HG03039 (cell line): ENCODE measurements around the gene PSORS1C2.

Source experiments
- ATAC-seq: cut with Tn5 transposase; IDR thresholded peaks from one replicate; pipeline ENCODE4 v1.9.1; 2021; ENCODE audit warnings: mild to moderate bottlenecking, moderate library complexity; ENCODE audit not compliant: unreplicated experiment

Gene PSORS1C2

DNA sequence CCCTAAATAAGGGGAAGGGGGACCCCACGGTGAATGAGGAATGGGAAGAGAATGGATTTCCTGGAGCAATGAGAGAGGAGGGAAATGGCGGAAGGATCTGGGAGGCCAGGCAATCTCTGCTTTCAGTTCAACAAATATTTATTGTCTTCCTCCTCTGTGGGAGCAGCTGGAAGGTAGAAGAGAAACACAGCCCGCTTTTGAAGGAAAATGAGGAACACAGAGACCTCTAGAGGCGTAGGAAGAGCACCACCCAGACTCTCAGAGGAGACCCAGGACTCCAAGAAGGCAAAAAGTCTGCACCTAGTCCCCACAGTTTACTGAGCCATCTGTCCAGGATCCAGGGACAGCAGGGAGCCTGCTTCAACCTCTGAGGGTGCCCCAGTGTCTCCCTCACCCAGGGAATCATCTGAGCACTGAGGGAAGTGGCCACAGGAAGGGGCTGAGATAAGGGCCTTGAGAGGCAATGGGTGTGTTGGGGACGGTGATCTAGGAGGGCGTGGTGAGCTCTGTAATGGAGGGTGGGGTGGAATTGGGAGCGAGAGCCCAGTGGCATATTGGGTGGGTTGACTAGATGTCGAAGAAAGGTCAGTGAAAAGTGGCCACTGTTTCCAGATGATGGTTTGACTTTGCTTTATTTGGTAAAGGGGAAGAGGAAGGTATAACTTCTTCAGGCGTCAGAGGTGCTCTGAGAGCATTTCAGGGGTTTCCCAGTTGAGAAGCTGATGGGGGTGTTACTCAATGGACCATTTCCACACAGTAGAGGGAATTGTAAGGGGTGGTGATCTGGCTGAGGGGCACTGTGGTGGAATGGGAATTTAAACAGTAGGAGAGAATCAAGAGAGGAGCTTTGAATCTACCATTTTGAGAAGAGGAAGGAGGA lies 23.7 kb downstream of the PSORS1C2 start:
- ATAC-seq: no peak

DNA sequence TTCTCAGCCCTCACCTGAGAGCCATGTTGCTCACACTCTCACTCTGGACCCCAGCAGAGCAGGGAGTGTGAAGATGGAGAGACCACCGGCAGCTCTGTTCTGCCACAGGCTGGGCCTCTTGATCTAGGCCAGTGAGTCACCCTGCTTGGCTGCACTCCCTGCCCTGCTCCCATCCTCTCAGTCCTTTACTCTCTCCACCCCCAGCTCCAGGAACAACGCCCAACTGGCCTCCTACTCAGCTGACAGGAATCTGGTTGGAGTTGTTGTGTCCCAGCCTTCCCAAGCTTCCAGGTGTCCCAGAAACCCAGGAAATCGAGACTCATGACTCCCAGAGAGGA lies 24.4 kb downstream of the PSORS1C2 start, which contains the start of gene PSORS1C1:
Gene PSORS1C1, plus strand, starts transcription at position 260 of the 338 bp plus-strand sequence. CDS start 14,833 bp downstream, outside the sequence.
- ATAC-seq: no peak

DNA sequence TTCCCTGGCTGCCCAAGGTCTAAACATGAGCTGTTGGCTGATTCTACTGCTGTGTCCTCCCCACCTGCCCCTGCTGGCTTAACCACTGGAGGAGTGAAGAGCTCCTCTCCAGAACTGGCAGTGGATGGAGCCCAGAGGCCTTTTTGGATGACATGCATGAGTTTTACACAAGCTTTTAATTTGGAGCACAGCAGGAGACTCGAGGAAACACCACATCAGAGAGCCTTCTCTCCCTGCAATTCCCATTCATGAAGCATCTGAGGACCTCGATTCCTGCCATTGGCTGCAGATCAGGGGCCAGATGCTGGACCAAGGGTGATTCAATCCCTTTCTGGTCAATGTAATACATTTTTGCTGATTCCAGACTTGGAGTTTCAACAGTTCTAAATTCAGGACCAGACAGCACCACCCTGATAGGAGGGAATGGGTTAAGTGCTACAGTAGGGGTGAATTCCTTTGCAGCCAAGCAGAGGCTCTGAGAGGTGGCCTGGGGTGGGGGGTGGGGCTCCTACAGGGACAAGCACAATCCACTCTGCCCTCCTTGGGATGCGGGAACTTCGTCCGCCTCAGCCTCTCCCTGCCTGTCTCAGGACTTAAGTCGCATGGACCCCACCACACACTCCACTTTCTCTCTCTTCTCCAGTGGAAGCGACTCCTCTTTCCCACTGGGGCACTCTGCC lies 24.9 kb downstream of the PSORS1C2 start:
- ATAC-seq: no peak

DNA sequence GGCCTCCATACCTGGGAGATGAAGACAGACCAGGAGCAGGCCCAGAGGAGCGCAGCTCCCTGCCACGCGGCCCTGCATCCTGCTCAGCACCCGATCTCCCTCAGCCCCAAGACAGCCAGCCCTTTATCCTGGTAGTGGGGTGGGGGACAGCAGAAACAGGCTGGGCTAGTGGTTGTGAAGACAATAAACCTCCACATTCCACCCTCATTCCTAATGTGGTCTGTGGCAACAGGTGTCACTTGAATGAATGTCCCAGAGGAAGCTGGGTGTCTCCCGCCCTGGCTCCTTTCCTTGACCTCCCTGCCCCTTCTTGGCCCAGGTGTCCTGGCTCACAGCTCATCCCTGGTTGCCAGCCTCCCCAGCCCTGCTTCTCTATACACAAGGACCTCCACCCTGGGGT lies 26.4 kb downstream of the PSORS1C2 start, which contains the start of gene C6orf15:
Gene C6orf15, minus strand, starts transcription at position 98 of the 400 bp plus-strand sequence. Its CDS starts 20 bp downstream, at position 78.
- ATAC-seq: no peak

DNA sequence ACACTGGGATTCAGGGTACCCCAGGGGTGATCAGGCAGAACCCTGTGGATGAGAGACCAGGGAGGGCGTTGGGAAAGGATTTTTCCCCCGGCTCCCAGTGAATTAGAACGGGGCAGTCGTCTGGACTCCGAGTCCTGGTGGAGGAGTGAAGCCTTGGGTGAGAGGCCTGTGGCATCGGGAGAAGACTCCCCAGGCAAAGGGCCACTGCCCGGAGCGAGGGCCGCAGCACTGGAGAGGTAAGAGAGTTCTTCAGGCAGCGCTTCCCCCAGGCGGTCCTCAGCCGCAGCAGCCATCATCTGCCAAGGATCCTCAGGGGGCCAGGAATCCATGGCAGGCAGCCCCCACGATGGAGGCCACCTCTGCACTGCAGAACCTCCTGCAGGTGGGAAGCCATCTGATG lies 27.2 kb downstream of the PSORS1C2 start:
- no peak for ATAC-seq

DNA sequence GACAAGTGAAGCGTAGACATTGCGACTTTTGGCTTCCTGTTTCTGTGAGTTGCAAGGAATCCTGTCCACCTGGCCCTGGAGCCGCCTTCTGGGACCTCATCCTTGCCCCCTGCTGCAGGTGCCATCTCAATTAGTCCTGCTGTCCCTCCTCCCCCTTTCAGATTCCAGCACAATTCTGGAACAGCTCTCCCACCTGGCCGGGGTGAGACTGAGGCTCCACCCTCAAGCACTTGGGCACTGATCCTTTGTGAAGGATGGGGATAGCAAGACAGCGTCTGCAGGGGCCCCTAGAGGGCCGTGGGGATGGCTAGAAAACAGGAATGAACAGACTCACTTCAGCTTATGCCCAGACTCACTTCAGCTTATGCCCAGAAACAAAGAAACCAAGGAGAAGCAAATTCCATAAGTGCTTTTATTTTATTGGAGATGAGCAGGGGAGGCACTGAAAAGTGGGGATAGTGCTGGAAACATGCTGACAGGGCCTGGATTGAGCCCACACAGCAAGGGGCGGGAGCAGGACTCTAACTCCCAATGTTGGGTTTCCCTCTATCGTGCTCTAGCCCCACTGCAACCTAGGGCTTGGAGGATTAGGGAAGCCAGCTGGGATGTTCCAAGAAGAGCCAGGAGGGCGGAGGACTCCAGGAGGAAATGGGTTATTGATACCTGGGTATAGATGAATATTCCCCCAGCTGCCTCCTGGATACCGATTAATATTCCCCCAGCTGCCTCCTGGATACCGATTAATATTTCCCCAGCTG lies 27.9 kb downstream of the PSORS1C2 start:
- no peak for ATAC-seq

DNA sequence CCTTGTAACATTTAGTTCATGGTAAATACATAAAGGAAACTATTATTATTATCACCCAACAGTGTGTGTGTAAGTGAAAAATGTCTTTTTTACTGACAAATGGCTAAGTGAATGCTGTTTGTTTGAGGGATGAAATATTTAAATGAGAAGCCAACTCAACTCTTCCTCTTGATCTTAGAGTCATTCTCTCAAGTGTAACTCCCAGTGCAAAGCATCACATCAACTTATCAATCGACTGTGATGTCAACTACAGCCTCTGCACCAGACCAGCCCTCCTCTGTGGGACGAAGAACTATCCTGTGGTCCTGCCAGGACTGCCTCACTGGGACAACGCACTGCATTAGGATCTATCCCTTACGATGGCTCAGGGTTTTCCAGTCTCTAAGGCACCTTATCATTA lies 31.8 kb downstream of the PSORS1C2 start:
- no peak for ATAC-seq

DNA sequence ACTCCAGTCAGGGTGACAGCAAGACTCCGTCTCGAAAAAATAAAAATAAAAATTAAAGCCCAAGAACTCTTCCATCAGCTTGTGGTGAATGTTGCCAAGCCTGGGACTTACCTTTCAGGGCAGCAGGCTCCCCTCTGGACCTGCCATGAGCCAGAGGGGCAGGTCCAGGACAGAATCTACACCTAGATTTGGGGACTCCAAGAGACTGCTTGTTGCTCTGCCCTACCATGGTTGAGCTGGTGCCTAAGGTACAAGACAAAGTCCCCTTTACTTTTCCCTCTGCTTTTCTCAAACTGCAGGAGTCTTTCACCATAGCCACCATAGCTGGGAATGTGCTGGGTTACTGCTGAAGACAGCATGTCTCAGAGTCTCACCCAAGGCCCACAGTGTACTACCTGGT lies 35.7 kb downstream of the PSORS1C2 start:
- ATAC-seq: no peak

DNA sequence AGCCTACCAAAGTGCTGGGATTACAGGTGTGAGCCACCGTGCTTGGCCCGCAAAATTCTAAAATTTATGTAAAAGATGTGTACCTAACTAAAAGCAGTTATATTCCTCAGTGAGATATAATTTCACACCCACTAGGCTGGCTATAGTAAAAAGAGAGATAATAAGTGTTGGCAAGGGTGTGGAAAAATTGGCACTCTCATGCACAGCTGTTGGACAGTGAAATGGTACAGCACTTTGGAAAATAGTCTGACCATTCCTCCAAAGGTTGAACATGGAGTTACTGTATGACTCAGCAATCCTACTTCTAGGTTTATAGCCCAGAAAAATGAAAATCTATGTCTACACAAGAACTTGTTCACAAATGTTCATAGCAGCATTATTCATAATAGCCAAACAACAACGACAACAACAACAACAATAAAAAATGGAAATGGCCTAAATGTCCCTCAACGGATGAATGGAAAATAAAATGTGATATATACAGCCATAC lies 40.4 kb downstream of the PSORS1C2 start:
- ATAC-seq: no peak

DNA sequence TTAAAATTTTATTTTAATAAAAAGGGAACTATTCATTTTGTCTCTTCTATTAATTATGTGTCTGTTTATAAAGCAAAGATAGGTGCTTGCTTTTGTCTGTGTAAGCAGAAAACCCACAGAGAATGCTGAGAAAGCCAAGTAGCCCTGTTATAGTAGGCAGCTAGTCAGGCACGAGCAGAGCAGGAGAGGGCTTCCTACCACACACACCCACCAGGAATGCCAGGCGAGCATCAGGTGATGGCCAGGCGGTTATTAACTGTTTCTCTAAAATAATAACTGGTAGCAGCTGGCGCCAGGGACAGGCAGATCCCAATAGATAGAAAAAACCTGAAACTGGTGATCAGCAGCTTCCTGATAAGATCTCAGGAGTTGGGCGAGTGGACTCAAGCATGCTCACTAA lies 42.2 kb downstream of the PSORS1C2 start:
- ATAC-seq: no peak

DNA sequence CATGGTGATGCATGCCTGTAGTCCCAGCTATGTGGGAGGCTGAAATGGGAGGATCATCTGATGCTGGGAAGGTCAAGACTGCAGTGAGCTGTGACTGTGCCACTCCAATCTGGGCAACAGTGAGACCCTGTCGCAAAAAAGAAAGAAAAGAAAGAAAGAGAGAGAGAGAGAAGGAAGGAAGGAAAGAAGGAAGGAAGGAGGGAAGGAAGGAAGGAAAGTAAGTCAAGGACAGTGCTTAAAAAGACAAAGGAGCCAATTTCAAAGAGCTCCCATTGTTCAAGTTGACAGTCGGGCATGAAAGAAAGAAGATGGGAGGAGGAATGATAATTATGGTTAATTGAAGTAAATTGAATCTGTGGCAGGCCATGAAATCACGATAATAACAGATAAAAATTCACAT lies 42.7 kb downstream of the PSORS1C2 start:
- ATAC-seq: no peak

DNA sequence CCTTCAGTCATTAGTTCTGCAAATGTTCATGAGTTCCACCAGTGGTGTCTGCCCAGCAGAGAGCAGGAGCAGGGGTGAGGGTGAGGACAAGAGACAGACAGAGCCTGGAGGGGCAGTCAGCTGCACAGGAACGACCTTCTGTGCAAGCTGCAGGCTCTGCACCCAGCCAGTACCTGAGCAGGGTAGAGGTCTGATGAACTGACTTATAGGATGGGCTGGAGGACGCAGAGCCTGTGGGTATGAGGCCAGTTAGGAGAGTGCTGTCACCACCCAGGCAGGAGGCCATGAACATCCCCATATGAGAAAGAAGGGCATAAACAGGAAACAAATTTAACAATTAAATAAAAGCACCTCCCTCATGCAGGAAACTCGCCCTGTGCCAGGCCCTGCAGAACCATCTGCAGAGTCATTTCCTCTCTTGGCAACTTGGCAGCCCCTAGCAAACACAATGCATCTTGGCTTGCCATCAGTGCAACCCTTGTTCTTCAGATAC lies 44.4 kb downstream of the PSORS1C2 start:
- ATAC-seq: no peak

DNA sequence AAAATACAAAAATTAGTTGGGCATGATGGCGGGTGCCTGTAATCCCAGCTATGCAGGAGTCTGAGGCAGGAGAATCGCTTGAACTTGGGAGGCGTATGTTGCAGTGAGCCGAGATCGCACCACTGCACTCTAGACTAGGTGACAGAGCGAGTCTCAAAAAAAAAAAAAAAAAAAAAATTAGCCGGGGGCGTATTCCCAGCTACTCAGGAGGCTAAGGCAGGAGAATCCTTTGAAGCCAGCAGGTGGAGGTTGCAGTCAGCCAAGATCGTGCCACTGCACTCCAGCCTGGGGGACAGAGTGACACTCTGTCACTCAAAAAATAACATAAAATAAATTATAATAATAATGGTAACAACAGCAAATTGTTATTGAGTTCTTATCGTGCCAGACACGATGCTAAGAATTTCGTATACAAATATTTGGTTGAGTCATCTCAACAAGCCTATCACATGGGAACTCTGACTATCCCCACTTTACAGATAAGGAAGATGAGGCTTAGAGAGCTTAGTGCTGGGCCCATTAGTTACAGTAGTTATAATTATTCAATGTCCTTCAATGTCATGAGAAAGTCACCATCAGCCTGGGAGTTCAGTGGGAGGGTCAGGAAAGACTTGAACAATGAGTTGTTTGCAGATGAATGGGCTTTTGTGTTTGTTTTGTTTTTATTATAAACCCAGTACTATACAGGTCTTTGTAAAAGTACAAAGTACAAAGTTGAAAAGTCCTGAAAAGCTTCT lies 45.9 kb downstream of the PSORS1C2 start:
- no peak for ATAC-seq

DNA sequence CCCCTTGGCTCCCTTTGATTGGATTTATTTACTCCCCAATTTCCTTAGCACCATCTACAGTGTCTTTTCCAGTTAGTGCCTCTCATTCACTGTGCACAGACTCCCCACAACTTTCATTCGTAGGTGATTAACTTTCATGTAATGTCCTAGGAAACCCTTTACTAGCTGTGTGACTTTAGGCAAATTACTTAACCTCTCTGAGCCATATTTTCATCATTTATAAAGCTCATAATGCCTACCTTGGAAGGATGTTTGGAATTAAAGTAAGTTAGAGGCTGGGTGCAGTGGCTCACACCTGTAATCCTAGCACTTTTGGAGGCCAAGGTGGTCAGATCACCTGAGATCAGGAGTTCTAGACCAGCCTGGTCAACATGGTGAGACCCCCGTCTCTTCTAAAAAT lies 46.6 kb downstream of the PSORS1C2 start:
- ATAC-seq: no peak

DNA sequence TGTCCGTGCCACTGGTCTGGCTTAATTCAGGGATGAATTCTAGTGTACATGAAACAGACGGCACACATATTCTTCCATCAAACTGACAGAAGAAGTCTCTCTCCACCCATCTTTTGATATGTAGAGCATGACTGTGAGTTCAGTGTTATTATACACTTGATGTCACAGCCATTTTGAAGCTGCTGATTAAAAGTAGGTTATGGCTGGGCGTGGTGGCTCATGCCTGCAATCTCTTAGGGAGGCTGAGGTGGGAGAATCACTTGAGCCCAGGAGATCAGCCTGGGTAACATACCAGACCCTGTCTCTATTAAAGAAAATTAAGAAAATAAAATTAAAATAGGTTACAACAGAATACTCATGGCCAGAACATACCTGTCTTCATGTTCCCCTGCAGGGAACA lies 47.2 kb downstream of the PSORS1C2 start:
- no peak for ATAC-seq

DNA sequence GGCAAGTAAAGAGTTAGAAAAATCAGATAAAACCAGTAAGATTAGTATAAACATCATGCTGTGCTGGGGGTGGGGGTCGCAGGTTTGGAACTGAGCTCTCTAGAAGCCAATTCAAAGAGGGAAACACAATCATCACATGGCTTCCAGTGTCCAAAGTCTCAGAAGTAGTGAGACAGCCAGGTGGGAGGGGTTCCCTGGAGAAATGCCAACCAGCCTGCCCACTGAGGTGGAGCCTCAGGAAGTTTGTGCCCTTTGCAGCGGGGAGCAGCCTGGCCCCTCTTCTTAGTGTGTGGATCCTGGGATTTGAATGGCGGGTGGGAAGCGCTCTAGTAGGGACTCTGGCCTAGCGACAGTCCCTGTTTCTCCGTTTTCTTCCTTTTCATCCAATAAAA lies 47.9 kb downstream of the PSORS1C2 start:
- ATAC-seq: no peak

DNA sequence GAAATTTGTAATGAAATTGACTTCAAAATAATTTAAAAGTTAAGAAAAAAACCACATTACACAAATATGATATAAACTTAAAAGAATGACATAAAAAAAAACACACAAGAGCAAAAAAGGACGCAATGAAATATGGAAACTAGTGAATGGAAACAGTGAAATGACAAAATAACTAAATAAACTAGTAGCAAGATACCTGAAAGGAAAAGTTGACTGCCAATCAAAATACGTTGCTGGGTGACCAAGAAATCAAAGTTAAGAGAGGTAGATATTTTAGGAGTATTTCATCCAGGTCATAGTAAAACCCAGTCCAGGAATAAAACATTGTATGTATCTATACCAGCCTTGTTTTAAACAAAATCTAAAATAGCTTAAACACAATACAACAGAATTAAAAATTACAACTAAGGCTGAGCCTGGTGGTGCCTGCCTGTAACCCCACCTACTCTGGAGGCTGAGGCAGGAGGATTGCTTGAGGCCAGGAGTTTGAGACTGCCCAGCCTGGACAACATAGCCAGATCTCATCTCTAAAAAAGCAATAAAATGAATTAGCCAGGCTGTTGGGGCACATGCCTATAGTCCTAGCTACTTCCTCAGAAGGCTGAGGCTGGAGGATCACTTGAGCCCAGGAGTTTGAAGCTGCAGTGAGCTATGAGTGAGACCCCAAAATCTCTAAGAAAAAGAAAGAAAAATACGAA lies 48.4 kb downstream of the PSORS1C2 start:
- no peak for ATAC-seq
